ENCODE data around the gene RGP1. TPM values are rescaled to one million over a fixed set of nuclear protein-coding genes. Genes with fewer than 3 reads are reported as not detected.

Gene RGP1
- total and polyA plus RNA-seq, 7 donors, result 10.2 to 37.2 (median 13.6) TPM

DNA sequence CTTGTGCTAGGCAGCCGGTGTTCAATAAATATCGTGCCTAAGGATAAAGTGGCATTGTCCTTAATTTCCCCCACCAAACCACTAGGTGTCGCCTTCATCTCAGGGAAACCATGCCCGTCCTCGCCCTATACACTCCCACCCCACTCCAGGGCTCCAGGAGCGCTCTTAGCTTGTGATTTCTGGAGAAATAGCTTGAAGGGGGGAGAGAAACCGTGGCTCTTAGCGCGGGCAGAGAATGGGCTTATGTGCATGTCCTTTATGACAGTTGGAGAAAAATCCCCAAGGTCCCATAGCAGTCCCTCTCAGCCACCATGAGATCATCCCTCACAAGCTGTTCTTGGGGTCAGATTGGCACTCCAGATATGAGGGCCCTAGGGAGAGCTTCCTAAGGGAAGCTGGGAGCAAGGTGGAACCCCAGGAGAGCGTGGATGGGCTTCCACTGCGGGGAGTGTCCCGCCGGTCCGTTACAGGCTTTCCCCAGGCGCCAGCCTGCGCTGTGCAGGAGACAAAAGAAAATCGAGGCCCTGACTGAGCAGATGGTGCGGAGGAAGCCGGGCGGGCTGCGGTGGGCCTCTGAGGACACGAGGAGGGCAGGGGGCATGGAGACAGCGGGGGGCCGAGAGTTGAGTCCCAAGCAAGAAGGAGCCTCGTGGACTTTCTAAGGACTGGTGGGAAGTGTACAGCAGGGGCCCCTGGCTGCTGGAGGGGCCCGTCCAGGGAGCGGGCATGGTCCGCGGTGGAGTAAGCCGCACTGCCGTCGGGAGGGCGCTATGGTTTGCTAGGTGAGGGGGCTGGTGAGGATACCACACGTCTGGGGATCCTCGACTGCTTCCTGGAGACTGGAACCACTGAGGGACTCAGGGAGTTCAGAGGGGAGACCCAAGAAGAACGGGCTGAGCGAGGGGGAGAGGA is 41.6 kb downstream of the RGP1 start:
- intact Hi-C loops (cut with DNase I), result loop anchor here (1.0 to 5.0 kb wide), 4 partner anchors 22 to 157 kb away; partner anchors contain the start of genes FAM221B, SPAG8 and TMEM8B
- H3K27ac ChIP-seq, result peak overlapping the region; percentile 79 to 90 (median 85)
- WGBS, 2 donors, result 61 to 65% methylated on average over 37 of the region's 37 CpGs
- no peaks in the 10 kb centered on the region for H3K36me3 ChIP-seq
- peak; percentile 83 to 92 (median 86) for TF ChIP-seq CTCF (IDR thresholded peaks at IDR 0.05)
- no peak for TF ChIP-seq POLR2AphosphoS5 (IDR thresholded peaks at IDR 0.05)
- no peak for TF ChIP-seq EP300 (IDR thresholded peaks at IDR 0.05)
- no peaks in the 10 kb centered on the region for H3K9me3 ChIP-seq
- peak; percentile 92 for DNase-seq
- no peaks in the 10 kb centered on the region for H3K27me3 ChIP-seq
- H3K4me3 ChIP-seq, result peak overlapping the region; percentile 44 to 76 (median 70)
- peaks cover 0 to 50% (median 43%) of the 10 kb centered on the region in 4 donors for H3K4me1 ChIP-seq

DNA sequence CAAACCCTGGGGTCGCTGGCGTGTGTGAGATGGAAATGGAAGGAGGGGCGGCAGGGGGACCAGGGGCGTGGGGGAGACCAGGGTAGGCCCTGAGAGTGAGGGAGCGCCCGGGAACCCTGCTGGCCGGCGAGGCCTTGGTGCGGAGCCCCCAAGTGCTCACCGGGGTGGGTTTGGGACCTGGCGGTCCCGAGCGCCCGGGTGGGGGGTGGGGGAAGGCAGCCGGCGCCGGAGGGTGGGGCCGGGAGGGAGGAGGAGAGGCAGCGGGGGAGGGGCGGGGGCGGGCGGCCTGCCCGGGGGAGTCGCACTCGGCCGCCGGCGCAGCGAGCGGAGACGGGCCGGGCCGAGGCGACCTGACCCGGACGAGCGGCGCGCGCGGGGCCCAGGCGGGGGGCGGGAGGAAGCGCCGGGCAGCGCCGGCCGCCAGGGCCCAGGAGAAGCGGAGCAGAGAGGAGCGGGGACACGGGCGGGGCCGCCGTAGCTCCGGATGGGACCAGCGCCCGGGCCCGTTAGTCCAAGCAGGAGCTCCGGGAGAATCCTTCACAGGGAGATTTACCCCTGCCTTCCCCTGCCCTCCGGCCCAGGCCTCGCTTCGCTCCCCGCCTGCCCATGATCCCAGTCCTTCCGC is 42.3 kb downstream of the RGP1 start, which contains the start of gene NPR2:
Gene NPR2, plus strand, starts transcription at position 295 of the 625 bp plus-strand sequence. CDS start 818 bp downstream, outside the sequence.
- peak within 1 kb of the TSS; percentile 79 to 90 (median 85) for H3K27ac ChIP-seq
- WGBS, 2 donors, result 34 to 54% methylated on average over 64 of the region's 64 CpGs
- H3K9me3 ChIP-seq, result no peaks in the 10 kb centered on the region
- intact Hi-C loops (cut with DNase I), result loop anchor here (1.0 to 5.0 kb wide), 3 partner anchors 21 to 156 kb away; partner anchors contain the start of genes FAM221B, SPAG8 and TMEM8B
- TF ChIP-seq EP300 (IDR thresholded peaks at IDR 0.05), result no peak
- no peak for TF ChIP-seq CTCF (IDR thresholded peaks at IDR 0.05)
- TF ChIP-seq POLR2A (IDR thresholded peaks at IDR 0.05), result no peak
- no peak for TF ChIP-seq POLR2AphosphoS5 (IDR thresholded peaks at IDR 0.05)
- peak; percentile 75 for DNase-seq
- H3K4me3 ChIP-seq, result peak within 1 kb of the TSS; percentile 44 to 76 (median 70)
- H3K4me1 ChIP-seq, result peaks cover 0 to 53% (median 43%) of the 10 kb centered on the region in 4 donors
- no peaks in the 10 kb centered on the region for H3K27me3 ChIP-seq
- no peaks in the 10 kb centered on the region for H3K36me3 ChIP-seq

GRCh38 chr9:35792024-35792813 is 43.1 kb downstream of the RGP1 start:
- Histone ChIP-seq H3K27ac (peak overlapping the region; percentile 79 to 90 (median 85)), H3K27me3 (no peaks in the 10 kb centered on the region), H3K9me3 (no peaks in the 10 kb centered on the region), H3K4me1 (peaks cover 0 to 53% (median 43%) of the 10 kb centered on the region in 4 donors), H3K4me3 (peak overlapping the region; percentile 44 to 76 (median 70)), H3K36me3 (no peaks in the 10 kb centered on the region)
- DNase-seq, result no peak
- intact Hi-C loops (cut with DNase I), result loop anchor here (5.0 kb wide), 1 partner anchor 155 kb away; no protein-coding TSS in a partner anchor
- 90 to 91% methylated on average over 34 of the region's 34 CpGs for WGBS, 2 donors
- no peak for TF ChIP-seq POLR2AphosphoS5 (IDR thresholded peaks at IDR 0.05)

DNA sequence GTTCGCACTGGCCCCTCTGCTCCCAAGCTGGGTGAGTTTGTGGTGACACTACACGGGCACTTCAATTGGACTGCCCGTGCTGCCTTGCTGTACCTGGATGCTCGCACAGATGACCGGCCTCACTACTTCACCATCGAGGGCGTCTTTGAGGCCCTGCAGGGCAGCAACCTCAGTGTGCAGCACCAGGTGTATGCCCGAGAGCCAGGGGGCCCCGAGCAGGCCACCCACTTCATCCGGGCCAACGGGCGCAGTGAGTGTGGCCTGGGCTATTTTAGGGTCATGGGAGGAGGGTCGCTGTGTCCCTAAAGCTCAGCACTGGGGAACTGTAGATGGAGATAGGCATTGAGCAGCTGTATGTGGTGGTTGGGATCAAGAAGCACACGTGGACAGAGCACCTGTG is 43.7 kb downstream of the RGP1 start:
- peaks cover 0 to 53% (median 43%) of the 10 kb centered on the region in 4 donors for H3K4me1 ChIP-seq
- H3K4me3 ChIP-seq, result peak overlapping the region in 2 of 4 donors; percentile 69 to 70
- H3K36me3 ChIP-seq, result no peaks in the 10 kb centered on the region
- intact Hi-C loops (cut with DNase I), result loop anchor here (5.0 kb wide), 1 partner anchor 154 kb away; no protein-coding TSS in a partner anchor
- no peaks in the 10 kb centered on the region for H3K9me3 ChIP-seq
- TF ChIP-seq POLR2A (IDR thresholded peaks at IDR 0.05) (no peak), EP300 (IDR thresholded peaks at IDR 0.05) (no peak)
- no peak for DNase-seq
- no peaks in the 10 kb centered on the region for H3K27me3 ChIP-seq
- H3K27ac ChIP-seq, result peak overlapping the region in 3 of 4 donors; percentile 79 to 90 (median 82)
- 91 to 95% methylated on average over 14 of the region's 14 CpGs for WGBS, 2 donors

DNA sequence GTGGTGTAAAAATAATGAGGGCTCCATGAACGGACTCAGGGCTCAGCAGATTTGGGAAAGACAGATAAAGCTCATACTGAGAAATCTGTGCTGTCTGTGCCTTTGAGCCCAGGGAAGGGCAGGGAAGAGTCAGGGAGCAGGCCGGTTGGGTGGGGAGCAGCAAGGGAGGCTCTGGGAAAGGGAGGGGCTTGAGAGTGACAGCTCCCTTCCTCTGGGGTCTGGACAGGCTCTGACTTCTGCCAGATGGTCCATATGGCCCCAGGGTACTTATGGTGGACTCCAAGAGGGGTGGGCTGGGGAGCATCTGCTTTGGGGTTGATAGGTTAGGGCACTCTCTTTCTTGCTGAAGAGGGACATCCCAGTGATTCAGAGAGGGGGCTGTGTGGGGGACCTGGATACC is 44.4 kb downstream of the RGP1 start:
- Histone ChIP-seq H3K4me1 (peaks cover 0 to 53% (median 43%) of the 10 kb centered on the region in 4 donors), H3K36me3 (no peaks in the 10 kb centered on the region), H3K27ac (peak overlapping the region in 3 of 4 donors; percentile 25 to 82 (median 79)), H3K27me3 (no peaks in the 10 kb centered on the region), H3K9me3 (no peaks in the 10 kb centered on the region), H3K4me3 (peak overlapping the region in 1 of 4 donors; percentile 70)
- 74 to 94% methylated on average over 2 of the region's 2 CpGs for WGBS, 2 donors
- DNase-seq, result no peak
- intact Hi-C loops (cut with DNase I), result loop anchor here (5.0 kb wide), 1 partner anchor 154 kb away; no protein-coding TSS in a partner anchor
- no peak for TF ChIP-seq POLR2A (IDR thresholded peaks at IDR 0.05)
- TF ChIP-seq EP300 (IDR thresholded peaks at IDR 0.05), result no peak
- no peak for TF ChIP-seq CTCF (IDR thresholded peaks at IDR 0.05)
- TF ChIP-seq POLR2AphosphoS5 (IDR thresholded peaks at IDR 0.05), result no peak
